Left lung (tissue), 10 donors: ENCODE results near the gene PIGZ. TPM values are rescaled to one million over a fixed set of nuclear protein-coding genes. Genes with fewer than 3 reads are reported as not detected.

Experiments
- ATAC-seq: fragments of 200-7000 bp; cut with Tn5 transposase; one replicate; pipeline ENCODE4 v1.9.1; 2020; ENCODE audit warnings: moderate library complexity
- DNase-seq, 4 donors: peaks; one replicate each; pipeline ENCODE4 v3.0.0-alpha.2; 2013 to 2020
- H3K27ac ChIP-seq, 2 donors: fragments of 200-600 bp; sonication (generic) in 1 of 2; one replicate each; pipeline versions ENCODE4 v1.5.0 to v1.8.0; 2020 to 2021
- H3K27me3 ChIP-seq, 2 donors: fragments of 200-600 bp; sonication (generic) in 1 of 2; one replicate each; pipeline versions ENCODE4 v1.5.0 to v1.8.0; 2020 to 2021
- H3K36me3 ChIP-seq, 2 donors: fragments of 200-600 bp; sonication (generic) in 1 of 2; one replicate each; pipeline versions ENCODE4 v1.5.0 to v1.8.0; 2020 to 2021
- H3K4me1 ChIP-seq, 2 donors: fragments of 200-600 bp; one replicate each; pipeline ENCODE4 v1.8.0; 2021
- H3K4me3 ChIP-seq, 2 donors: fragments of 200-600 bp; sonication (generic) in 1 of 2; one replicate each; pipeline versions ENCODE4 v1.5.0 to v1.8.0; 2020 to 2021; ENCODE audit warnings: mild to moderate bottlenecking in 1 of 2
- H3K9me3 ChIP-seq, 2 donors: fragments of 200-600 bp; sonication (generic) in 1 of 2; one replicate each; pipeline versions ENCODE4 v1.5.0 to v1.8.0; 2020 to 2021
- intact Hi-C, 2 donors: fragments of 100-400 bp; cut with DNase I; formaldehyde crosslinking; loops; one replicate each; pipeline versions ENCODE4 v1.11.2 to v1.14.2; 2022
- polyA plus RNA-seq, 6 donors: library from polyadenylated mRNA; unstranded; fragments of 120-200 nt; gene quantifications; one replicate each; pipeline ENCODE4 v1.2.1, GENCODE V29; 2013; ENCODE audit not compliant: insufficient read length in 6 of 6
- total RNA-seq, 2 donors: library from RNA; stranded (reverse); fragmentation: NEBNext Ultra II Directional; extraction: Animal tissue kit (Norgen Biotek cat#: 25700); gene quantifications; one replicate each; pipeline ENCODE4 v1.2.1, GENCODE V29; 2021
- TF ChIP-seq, protein P1 (sequence below), 2 donors: fragments of 200-600 bp; sonication (generic) in 1 of 2; IDR thresholded peaks; one replicate each; pipeline versions ENCODE4 v1.5.0 to v1.8.0; 2021; ENCODE audit warnings: antibody characterized with exemption in 2 of 2
- donor health status: DM: no; HTN: yes; CAD: no.
- donor health status: DM: no; HTN: no; CAD: no.

The PIGZ gene
- total and polyA plus RNA-seq, 8 donors = 1.0 to 6.3 (median 2.0) TPM

DNA sequence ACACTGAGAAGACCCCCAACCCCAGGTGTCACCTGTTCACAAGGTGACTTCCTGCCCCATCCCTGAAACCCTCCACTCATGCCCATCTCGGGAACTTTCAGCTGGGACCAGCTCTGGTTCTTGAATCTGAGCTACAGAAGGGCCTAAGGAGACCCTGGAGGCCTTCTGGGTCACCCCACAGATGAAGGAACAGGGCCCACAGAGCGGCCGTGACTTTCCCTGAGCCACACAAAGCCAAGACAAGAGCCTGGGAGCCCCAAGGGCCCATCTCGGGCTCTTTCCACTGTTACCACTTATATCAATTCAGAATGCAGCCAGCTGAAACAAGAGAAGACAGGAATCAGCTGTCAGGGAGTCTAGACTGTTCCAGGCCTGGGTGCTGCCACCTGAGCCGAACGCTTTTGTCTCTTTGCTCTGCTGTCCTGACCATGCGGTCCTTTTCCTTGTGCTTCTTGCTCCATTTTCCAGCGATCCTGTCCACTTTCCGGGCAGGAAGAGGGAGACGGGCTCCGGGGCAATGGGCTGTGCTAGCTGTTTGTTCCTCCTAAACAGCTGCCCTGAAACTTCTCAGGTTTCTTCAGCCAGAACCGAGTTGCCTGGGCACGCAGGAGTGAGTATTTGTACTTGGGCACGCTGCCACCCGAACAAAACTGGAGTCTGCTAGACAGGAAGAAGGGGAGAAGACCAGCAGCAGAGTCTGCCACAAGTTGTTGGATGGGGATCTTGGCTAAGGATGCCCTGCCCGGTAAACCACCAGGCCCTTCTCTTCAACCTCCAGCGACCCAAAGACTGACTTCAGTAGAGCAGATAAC is 28.0 kb upstream of the PIGZ start:
- intact Hi-C loops = no loop called here
- TF ChIP-seq, protein P1, sequence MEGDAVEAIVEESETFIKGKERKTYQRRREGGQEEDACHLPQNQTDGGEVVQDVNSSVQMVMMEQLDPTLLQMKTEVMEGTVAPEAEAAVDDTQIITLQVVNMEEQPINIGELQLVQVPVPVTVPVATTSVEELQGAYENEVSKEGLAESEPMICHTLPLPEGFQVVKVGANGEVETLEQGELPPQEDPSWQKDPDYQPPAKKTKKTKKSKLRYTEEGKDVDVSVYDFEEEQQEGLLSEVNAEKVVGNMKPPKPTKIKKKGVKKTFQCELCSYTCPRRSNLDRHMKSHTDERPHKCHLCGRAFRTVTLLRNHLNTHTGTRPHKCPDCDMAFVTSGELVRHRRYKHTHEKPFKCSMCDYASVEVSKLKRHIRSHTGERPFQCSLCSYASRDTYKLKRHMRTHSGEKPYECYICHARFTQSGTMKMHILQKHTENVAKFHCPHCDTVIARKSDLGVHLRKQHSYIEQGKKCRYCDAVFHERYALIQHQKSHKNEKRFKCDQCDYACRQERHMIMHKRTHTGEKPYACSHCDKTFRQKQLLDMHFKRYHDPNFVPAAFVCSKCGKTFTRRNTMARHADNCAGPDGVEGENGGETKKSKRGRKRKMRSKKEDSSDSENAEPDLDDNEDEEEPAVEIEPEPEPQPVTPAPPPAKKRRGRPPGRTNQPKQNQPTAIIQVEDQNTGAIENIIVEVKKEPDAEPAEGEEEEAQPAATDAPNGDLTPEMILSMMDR (IDR thresholded peaks at IDR 0.05) = no peak
- DNase-seq (no peak), ATAC-seq (no peak)
- no peaks in the 10 kb centered on the region for H3K36me3 ChIP-seq
- H3K9me3 ChIP-seq = no peaks in the 10 kb centered on the region
- no peaks in the 10 kb centered on the region for H3K4me1 ChIP-seq
- H3K27me3 ChIP-seq = no peaks in the 10 kb centered on the region
- no peak overlapping the region for H3K27ac ChIP-seq
- H3K4me3 ChIP-seq = no peak overlapping the region

DNA sequence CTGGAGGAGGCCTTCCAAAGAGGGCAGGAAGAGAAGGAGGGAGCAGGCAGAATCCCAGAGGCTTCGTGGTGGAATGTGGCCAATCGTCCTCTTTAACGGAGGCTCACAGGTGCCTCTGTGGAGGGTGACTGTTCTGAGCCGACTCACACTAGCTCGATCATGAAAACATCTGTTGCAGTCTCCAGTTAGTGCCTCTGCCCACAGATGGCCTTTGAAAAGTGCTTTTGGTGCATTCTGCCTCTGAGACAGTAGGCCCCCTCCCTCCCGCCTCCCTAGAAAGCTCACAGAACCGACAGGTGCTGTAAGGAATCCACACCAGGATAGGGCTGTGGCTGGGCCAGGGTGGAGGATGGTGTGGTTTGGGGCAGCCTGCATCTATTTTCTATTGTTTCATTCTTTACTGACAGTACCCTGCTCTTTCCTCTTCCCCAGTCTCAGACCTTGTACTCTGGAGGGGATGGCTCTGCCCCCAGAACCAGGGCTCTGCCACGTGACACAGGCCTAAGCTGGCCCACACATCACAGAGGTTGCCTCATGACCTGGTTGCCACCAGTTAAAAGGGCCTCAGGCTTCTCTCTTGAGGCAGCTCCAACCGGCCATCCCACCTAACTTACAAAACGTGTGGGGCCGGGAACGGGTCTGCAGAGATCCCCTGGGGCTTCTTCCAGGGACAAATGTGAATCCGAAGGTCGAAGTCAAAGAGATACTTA is 27.2 kb upstream of the PIGZ start:
- Histone ChIP-seq H3K9me3 (no peaks in the 10 kb centered on the region), H3K27ac (no peak overlapping the region), H3K27me3 (no peaks in the 10 kb centered on the region), H3K4me1 (no peaks in the 10 kb centered on the region), H3K4me3 (no peak overlapping the region), H3K36me3 (no peaks in the 10 kb centered on the region)
- DNase-seq (no peak), ATAC-seq (no peak)
- TF ChIP-seq, protein P1 (IDR thresholded peaks at IDR 0.05) = no peak
- intact Hi-C loops = no loop called here

DNA sequence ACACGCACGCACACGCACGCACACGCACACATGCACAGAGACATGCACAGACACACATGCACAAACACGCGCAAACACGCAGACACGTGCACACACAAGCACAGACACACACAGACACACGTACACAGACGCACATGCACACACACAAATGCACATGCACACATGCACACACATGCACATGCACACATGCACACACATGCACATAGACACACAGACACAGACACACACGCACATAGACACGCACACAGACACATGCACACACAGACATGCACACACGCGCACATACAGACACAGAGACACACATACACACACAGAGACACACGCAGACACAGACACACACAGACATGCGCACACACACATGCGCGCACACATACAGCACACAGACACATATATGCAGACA is 26.4 kb upstream of the PIGZ start:
- ATAC-seq (no peak), DNase-seq (no peak)
- Histone ChIP-seq H3K9me3 (no peaks in the 10 kb centered on the region), H3K4me1 (no peaks in the 10 kb centered on the region), H3K4me3 (no peak overlapping the region), H3K36me3 (no peaks in the 10 kb centered on the region), H3K27ac (no peak overlapping the region), H3K27me3 (no peaks in the 10 kb centered on the region)
- TF ChIP-seq, protein P1 (IDR thresholded peaks at IDR 0.05) = no peak
- intact Hi-C loops = no loop called here

DNA sequence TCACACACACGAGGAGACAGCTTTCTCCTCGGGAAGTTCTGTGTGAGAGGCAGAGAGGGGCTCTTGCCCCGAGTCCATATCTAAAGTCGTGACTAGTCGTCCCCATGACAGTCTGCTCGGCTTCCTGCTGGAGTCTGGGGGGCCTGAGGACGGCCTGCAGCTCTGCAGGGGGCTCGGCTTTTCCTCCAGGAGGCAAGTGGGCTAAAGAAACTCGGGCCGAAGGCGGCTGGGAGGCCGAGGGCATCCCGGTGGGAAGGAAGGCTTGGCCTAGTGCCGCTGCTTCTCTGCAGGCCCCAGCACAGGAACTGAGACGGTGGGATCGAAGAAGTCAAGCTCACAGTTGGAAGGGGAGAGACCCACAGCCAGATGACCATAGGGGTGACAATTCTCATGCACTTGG is 25.4 kb upstream of the PIGZ start:
- no peak overlapping the region for H3K4me3 ChIP-seq
- no peak for ATAC-seq
- TF ChIP-seq, protein P1 (IDR thresholded peaks at IDR 0.05) = no peak
- H3K36me3 ChIP-seq = no peaks in the 10 kb centered on the region
- H3K9me3 ChIP-seq = no peaks in the 10 kb centered on the region
- intact Hi-C loops = no loop called here
- no peaks in the 10 kb centered on the region for H3K27me3 ChIP-seq
- no peak overlapping the region for H3K27ac ChIP-seq
- no peaks in the 10 kb centered on the region for H3K4me1 ChIP-seq
- no peak for DNase-seq

DNA sequence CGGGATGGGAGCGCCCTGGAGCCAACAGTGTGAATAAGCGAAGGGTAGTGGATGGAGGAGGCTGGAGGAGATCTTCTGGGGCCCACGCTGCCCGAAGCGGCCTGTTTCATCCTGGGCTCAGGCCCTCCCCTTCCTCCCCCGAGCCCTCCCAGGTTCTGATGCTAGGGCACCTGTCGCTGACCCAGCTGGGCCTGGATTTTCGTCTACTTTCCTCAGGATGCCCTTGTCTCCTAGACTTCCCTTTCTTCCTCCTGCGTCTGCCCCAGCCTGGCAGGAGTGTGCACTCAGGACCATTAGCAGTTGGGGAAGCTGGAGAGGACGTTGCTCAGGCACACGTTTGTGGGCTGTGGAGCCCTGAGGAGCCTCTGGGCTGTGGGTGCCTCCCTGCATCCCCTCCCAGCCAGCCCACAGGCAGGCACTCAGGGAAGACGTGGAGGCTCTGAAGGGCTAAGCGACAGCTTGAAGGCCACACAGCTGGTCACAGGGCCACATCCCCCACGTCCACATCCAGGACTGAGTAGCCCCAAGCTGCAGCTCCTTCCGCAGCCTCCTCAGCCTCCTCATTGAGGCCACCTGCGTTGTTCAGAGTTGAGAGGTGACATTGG is 23.9 kb upstream of the PIGZ start:
- H3K4me3 ChIP-seq = no peak overlapping the region
- H3K9me3 ChIP-seq = no peaks in the 10 kb centered on the region
- H3K4me1 ChIP-seq = no peaks in the 10 kb centered on the region
- TF ChIP-seq, protein P1 (IDR thresholded peaks at IDR 0.05) = no peak
- no peaks in the 10 kb centered on the region for H3K27me3 ChIP-seq
- H3K36me3 ChIP-seq = no peaks in the 10 kb centered on the region
- no peak for ATAC-seq
- intact Hi-C loops = no loop called here
- DNase-seq = no peak
- no peak overlapping the region for H3K27ac ChIP-seq
